Cardiac septum (tissue), 1 donor: ENCODE measurements around the gene CENPP. TPM values are rescaled to one million over a fixed set of nuclear protein-coding genes. Genes with fewer than 3 reads are reported as not detected.
"Not testable (repeated sequence)": the region's sequence is repeated elsewhere in the genome, so short reads cannot be mapped to it uniquely, and the experiment has no call there.

Experiments
- DNase-seq: peaks from one replicate; pipeline ENCODE4 v3.0.0-alpha.2; 2020; ENCODE audit warnings: low spot score
- intact Hi-C: fragments of 100-400 bp; cut with DNase I; formaldehyde crosslinking; loops from one replicate; pipeline ENCODE4 v1.14.0; 2022
- total RNA-seq: library from RNA; stranded (reverse); fragmentation: NEBNext Ultra II Directional; extraction: Animal tissue kit (Norgen Biotek cat#: 25700); gene quantifications from one replicate; pipeline ENCODE4 v1.2.1, GENCODE V29; 2021
- donor health status: DM: no; HTN: no; CAD: no.

The CENPP gene
- total RNA-seq, 1 donor from 2014 or later = 3.5 TPM

GRCh38 chr9:92615790-92616189 lies 290.0 kb downstream of the CENPP start:
- intact Hi-C loops = no loop called here
- DNase-seq = no peak

GRCh38 chr9:92616199-92616641 lies 290.5 kb downstream of the CENPP start:
- no peak for DNase-seq
- intact Hi-C loops = no loop called here

DNA sequence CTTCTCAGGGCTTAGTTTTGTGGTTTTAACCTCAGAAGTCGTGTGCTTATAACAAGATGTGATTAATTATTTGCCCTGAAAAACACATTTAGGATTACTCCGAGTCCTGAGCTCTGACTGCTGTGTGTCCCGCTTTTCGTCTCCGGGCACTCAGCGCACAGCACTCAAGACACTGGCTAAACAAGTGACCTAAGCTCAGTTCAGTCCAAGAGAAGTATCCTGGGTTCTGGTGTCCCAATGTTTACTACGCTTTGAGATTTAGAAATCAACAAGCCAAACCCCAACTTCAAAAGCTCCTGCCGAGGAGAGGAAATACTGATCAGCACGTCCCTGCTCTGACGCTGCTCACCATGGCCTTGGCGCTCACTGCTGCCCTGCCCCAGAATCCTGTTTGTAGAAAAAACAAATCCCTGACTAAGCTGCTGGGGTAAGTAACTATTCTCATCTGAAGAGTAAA lies 290.9 kb downstream of the CENPP start:
- intact Hi-C loops = no loop called here
- no peak for DNase-seq

DNA sequence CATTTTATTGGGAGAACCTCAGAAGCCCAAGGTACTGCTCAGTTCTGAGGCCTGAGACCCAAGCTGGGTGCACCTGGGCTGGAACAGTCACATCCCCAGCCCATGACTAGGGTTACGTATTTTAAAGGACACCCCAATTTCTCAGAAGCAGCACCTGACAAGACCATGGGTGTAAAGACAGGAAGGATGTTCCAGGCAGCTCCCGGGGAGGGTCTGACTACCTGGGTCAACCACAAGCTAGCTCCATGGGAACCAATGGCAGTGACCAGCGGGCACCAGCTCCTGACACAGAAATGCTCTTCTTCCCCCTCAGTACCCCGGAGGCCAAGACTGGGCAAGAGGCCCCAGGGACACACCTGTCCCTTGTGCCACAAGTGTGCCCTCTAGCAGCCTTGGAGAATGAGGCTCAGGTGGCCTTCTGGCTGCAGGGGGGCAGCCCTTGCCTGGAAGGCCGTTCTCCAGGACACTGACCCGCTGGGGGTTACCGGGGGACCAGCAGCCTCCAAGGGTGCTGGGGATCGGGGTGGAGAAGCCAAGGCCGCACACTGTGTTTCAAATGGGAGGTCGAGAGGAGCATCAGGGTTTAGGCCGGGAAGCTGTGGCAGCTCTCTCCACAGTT lies 291.6 kb downstream of the CENPP start:
- DNase-seq = no peak
- intact Hi-C loops = no loop called here

GRCh38 chr9:92617951-92618510 lies 292.3 kb downstream of the CENPP start:
- no peak for DNase-seq
- intact Hi-C loops = no loop called here

- intact Hi-C loops = no loop called here
- DNase-seq = no peak
These were observed 293.0 kb downstream of the CENPP start for GRCh38 chr9:92618633-92619225.

- DNase-seq = no peak
- intact Hi-C loops = no loop called here
These were observed 294.0 kb downstream of the CENPP start for GRCh38 chr9:92619601-92620300.

- DNase-seq = no peak
- intact Hi-C loops = no loop called here
These were observed 295.1 kb downstream of the CENPP start for GRCh38 chr9:92620845-92621244.

- DNase-seq, intact Hi-C loops: not testable (repeated sequence)
These were observed 298.2 kb downstream of the CENPP start for GRCh38 chr9:92623936-92624335.

DNA sequence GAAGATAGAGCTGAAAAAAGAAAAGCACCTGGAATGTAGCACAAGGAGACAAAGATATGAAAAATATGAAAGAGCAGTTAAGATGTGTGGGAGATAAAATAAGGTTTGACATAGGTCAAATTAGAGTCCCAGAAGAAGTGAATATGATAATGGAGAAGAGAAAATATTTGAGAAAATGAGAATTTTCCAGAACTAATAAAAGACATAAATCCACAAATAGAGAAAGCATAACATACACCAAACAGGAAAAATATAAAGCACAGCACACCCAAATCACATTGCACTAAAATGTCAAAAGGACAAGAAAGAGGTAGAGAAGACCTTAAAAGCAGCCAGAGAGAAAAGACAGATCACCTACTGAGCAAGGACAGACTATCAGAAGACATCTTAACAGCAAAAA lies 300.7 kb downstream of the CENPP start:
- intact Hi-C loops = no loop called here
- DNase-seq = no peak

- intact Hi-C loops = no loop called here
- DNase-seq = no peak
These were observed 301.9 kb downstream of the CENPP start for GRCh38 chr9:92627651-92628050.

GRCh38 chr9:92631452-92632343 lies 305.9 kb downstream of the CENPP start:
- no peak for DNase-seq
- intact Hi-C loops = loop anchor here (5.0 kb wide), 2 partner anchors 304 to 494 kb away; partner anchors contain the start of genes CENPP and NOL8

GRCh38 chr9:92632641-92633040 lies 306.9 kb downstream of the CENPP start:
- no peak for DNase-seq
- intact Hi-C loops = loop anchor here (5.0 kb wide), 2 partner anchors 305 to 495 kb away; partner anchors contain the start of genes CENPP and NOL8

DNA sequence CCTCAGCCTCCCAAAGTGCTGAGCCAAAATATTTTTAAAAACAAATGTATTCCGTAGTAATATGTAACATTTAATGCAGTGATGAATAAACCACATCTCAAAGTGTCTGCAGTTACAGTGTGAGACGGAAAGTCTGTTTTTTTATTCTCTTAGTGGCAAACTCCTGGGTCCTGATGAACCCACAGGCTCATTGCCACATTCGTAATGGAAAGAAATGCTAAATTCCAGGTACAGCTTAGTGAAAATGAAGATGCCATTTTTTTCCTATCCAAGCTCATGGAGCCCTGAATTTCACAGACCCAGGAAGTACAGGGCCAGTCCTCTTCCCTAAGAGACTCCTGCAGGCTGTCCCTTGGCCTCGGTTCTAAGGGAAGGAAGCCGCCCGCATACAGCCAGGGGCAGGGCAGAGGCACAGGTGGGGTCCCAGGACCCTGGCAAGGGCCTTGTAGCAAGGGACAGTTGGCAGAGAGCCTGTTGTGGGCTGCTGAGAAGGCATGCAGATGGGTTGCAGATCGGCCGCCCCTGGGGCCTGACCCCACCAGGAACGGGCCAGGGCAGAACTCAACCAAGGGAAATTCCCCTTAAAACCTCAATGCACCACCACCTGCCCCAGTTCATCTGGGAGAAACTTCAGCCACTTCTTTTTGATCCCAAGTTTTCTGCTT lies 308.0 kb downstream of the CENPP start:
- no peak for DNase-seq
- intact Hi-C loops = loop anchor here (5.0 kb wide), 2 partner anchors 306 to 496 kb away; partner anchors contain the start of genes CENPP and NOL8

- intact Hi-C loops = loop anchor here (5.0 kb wide), 3 partner anchors 293 to 498 kb away; partner anchors contain the start of genes CENPP and NOL8
- peak; percentile 89 for DNase-seq
These were observed 309.2 kb downstream of the CENPP start for GRCh38 chr9:92634712-92635605.

DNA sequence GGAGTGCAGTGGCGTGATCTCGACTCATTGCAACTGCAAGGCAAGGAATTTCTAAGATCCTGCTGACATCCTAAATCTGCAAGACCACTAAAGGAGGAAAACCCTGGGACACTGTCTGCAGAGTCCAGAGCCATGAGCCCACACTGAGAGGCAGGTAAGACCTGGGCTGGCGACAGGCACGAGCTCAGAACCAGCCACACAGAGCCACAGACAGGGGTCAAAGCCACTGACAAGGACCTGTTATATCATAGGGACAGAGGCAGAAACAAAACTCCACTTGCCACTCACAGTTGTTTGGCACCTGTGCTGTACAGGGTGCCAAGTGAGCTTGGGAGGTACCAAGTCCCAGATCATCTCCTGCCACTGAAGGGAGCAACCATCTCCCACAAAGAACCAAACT lies 310.0 kb downstream of the CENPP start:
- intact Hi-C loops = loop anchor here (5.0 kb wide), 1 partner anchor 293 kb away; no protein-coding TSS in a partner anchor
- no peak for DNase-seq

DNA sequence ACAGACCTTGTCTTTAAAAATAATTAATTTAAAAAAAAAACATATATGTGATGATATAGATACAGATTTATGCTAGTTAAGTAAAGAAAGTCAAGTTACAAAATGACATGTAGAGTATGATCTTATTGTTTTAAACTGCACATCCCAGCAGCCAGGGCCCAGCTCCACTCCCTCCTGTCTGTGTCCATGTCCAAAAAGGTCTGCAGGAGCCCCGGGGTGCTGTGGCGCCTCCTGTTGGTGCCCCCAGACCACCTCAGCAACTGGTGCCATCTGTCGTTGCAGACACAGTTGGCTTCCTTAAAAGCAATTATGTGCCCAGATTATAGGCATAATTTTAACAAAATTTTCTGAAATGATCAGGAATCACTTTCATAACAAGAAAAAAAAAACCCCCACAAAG lies 310.9 kb downstream of the CENPP start:
- no peak for DNase-seq

More for the DNA sequence above, 310.9 kb downstream of the CENPP start:
- intact Hi-C loops = loop anchor here (5.0 kb wide), 1 partner anchor 294 kb away; no protein-coding TSS in a partner anchor
